GM18526 (cell line): Measurements from ENCODE around the gene ANKRD44.

Experiments used
- POLR2A ChIP-seq: IDR thresholded peaks from 3 replicates; pipeline ENCODE4 v1.6.1; 2011; ENCODE audit not compliant: insufficient read length; ENCODE audit errors: extremely low read depth

Gene ANKRD44

DNA sequence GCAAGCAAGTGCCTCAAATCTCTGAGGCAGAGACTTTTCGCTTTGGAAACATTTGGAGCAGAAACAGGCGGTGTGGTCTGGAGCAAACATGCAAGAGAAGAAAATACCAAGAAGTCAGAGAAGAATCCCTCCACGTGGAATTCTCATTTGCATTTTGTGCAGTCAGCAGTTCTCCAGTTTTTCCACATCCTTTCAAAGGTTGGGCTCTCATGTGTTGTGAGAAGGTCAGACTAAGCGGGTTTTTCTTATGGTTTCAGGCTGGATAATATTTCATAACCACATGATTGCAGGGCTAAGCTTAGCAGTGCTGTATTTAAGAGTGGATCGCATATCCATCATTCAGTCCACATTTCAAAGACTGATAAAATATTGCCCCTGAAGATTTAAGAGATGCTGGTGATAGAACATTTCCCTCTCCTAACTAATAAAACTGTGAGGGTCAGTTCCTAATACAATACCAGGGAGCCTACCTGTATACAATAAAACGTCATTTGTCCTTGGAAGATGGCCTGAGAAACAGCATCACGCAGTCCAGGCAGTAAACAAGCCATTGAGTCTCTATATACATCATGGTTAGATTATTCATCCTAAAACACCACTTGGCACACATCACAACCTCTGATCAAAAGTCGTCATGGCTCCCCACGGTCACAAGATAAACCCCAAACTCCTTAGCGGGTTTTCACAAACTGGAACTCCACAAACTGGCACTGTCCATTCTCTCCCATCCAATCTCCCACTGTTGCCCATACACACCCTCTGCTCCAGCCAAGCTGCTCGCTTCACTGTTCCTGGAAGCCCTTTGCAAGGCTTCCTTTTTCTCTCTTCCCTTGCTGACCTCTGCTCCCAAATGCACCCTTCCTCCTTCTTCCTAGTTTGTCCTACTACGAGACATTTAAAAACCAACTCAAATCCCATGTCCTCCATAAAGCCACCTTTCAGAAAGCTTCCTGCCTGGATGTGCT lies 31.5 kb downstream of the ANKRD44 start:
- TF ChIP-seq POLR2A = no peak

GRCh38 chr2:197277794-197278193 lies 32.8 kb downstream of the ANKRD44 start:
- TF ChIP-seq POLR2A = no peak

GRCh38 chr2:197276156-197276555 lies 34.4 kb downstream of the ANKRD44 start:
- no peak for TF ChIP-seq POLR2A

DNA sequence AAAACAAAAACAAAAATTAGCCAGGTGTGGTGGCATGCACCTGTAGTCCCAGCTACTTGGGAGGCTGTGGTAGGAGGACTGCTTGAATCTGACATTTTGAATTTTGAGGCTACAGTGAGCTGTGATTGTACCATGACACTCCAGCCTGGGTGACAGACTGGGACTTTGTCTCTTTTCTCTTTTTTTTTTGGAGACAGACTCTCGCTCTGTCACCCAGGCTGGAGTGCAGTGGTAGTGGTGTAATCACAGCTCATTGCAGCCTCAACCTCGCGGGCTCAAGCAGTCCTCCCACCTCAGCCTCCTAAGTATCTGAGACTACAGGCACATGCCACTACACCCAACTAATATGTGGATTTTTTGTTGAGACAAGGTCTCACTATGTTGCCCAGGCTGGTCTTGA lies 35.6 kb downstream of the ANKRD44 start:
- TF ChIP-seq POLR2A = no peak

DNA sequence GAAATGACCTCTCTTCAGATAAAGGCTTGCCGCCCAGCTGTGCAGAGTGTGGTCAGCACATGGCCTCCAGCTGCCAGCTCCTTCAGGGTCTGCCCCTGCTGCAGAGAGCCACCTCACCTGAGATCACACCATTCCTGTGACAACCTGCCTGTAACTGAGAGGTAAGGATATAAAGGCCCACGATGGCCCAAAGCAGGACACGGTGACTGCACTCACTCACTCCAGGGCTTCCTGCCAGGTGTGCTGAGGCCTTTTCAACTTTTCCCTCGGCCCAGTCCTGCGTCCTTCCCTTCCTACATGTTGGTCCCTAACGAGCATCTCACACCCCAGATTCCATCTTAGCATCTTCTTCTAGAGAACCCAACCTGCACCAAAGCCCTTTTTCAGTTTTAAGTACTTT lies 36.2 kb downstream of the ANKRD44 start:
- TF ChIP-seq POLR2A = no peak

DNA sequence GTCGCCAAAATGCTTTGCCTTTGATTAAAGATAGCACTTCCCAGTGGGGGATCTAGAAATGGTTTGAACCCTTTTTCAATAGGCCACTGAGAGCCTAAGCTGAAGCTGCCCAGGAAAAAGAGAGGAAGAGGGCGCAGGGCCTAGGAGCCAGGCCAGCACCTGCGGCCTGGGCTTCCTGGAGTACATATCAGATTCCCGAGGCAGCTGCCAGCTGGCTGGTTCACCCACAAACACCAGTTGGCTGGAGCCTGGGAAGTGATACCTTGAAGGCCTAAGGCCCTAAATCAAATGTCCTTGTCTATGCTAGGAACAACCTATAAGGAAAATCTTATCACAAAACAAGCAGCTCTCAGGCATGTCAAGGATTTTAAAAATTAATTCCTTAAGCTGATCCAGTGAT lies 37.1 kb downstream of the ANKRD44 start:
- no peak for TF ChIP-seq POLR2A

- no peak for TF ChIP-seq POLR2A
These were observed 40.0 kb downstream of the ANKRD44 start for GRCh38 chr2:197270601-197271000.

- no peak for TF ChIP-seq POLR2A
These were observed 40.8 kb downstream of the ANKRD44 start for GRCh38 chr2:197269815-197270214.

- TF ChIP-seq POLR2A = no peak
These were observed 41.6 kb downstream of the ANKRD44 start for GRCh38 chr2:197268786-197269584.

GRCh38 chr2:197266477-197266876 lies 44.1 kb downstream of the ANKRD44 start:
- no peak for TF ChIP-seq POLR2A

DNA sequence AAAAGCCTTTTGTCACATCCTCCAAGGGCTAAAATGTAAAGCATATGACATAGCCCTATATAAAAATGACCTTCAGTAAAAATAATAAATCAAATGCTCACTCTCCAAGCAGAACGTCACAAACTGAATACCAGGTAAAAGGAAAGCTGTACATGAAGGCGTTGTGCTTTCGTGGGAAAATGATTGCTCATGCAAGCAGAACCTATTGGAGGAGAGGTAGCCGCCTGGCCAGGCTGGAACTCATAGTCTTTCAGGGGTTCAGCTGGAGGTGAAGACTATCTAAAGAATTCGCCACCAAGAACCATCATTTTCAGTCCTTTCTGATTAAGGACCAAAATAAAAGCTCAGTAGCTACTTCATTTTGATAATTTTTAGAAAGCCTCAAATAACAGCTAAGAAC lies 44.7 kb downstream of the ANKRD44 start:
- TF ChIP-seq POLR2A = no peak

DNA sequence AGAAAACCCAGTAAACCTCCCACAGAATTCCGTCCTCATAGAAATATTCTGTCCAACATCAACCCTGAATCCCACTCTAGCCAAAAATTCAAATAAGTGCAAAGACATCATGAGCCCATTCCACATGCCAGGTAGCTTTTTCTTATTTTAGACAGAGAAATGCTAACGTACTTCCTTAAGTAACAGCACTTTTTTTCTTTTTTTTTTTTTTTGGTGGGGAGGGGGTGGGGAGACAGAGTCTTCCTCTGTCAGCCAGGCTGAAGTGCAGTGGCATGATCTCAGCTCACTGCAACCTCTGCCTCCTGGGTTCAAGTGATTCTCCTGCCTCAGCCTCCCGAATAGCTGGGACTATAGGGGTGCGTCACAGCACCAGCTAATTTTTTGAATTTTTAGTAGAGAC lies 45.5 kb downstream of the ANKRD44 start:
- TF ChIP-seq POLR2A = no peak

DNA sequence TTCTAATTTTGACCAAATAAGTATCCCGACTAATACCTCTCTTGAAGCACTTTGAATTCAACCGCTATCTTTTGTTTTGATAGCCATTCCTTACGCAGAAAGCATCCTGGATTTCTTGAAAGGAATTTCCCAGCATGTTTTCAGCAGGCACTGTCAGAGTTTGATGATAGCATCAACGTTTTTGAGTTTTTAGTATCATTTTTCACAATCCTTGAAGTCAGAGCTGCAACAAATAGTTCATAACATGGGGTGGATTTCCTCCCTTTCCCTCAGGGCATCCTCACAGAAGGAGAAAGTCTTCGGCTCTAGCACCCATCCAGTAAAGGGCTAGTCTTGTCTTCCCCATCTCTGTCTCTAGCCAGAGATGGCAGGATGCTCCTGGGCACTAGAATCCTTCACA lies 46.2 kb downstream of the ANKRD44 start:
- TF ChIP-seq POLR2A = no peak

DNA sequence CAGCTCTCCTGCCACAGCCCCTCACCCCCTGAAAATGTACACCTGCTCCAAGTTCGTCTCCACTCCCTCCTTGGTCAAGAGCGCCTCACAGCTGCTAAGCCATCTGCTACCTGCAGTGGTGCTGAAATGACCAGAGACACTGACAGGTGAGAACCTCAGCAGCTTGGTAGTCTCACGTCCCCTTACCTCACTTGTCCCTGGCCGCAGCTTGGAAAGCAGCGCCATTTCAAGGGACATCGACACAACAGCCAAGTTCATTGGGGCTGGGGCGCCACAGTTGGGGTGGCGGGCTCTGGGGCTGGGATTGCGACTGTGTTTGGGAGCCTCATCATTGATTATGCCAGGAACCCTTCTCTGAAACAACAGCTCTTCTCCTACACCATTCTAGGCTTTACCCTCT lies 47.5 kb downstream of the ANKRD44 start:
- no peak for TF ChIP-seq POLR2A

GRCh38 chr2:197261808-197262226 lies 48.8 kb downstream of the ANKRD44 start:
- TF ChIP-seq POLR2A = no peak

- TF ChIP-seq POLR2A = no peak
These were observed 51.0 kb downstream of the ANKRD44 start for GRCh38 chr2:197259470-197259999.
